ENCODE data around the gene MAEA.
"Not testable (repeated sequence)": the region's sequence is repeated elsewhere in the genome, so short reads cannot be mapped to it uniquely, and the experiment has no call there.

Gene MAEA

GRCh38 chr4:1331591-1332353 is 42.1 kb downstream of the MAEA start:
- no peak overlapping the region for H2AFZ ChIP-seq (ENCODE audit: low read length)
- H3K4me1 ChIP-seq (ENCODE audit: insufficient read depth, low read length, severe bottlenecking): no peaks in the 10 kb centered on the region
- peaks cover 9% of the 10 kb centered on the region for H3K36me3 ChIP-seq (ENCODE audit: insufficient read depth, low read length)
- no peaks in the 10 kb centered on the region for H3K9me2 ChIP-seq (ENCODE audit: low read depth, low read length)
- no peak for TF ChIP-seq CTCF (IDR thresholded peaks at IDR 0.05; ENCODE audit: low read length)
- TF ChIP-seq EZH2 (IDR thresholded peaks at IDR 0.05; ENCODE audit: borderline replicate concordance, low read length): no peak
- no peaks in the 10 kb centered on the region for H3K9me3 ChIP-seq (ENCODE audit: low read length)
- no peak overlapping the region for H3K4me2 ChIP-seq (ENCODE audit: low read length)
- no peak overlapping the region for H3K27ac ChIP-seq (ENCODE audit: low read depth, low read length, poor library complexity, severe bottlenecking)
- H3K9ac ChIP-seq (ENCODE audit: low read length): no peak overlapping the region
- no peaks in the 10 kb centered on the region for H3F3A ChIP-seq (ENCODE audit: insufficient read depth, low read length)
- no peaks in the 10 kb centered on the region for H3K79me2 ChIP-seq (ENCODE audit: insufficient read depth, low read length)
- H3K4me3 ChIP-seq (ENCODE audit: low read depth, low read length, poor library complexity, severe bottlenecking): no peak overlapping the region
- H3K27me3 ChIP-seq (ENCODE audit: insufficient read depth, low read length): no peaks in the 10 kb centered on the region
- no peaks in the 10 kb centered on the region for H4K20me1 ChIP-seq (ENCODE audit: insufficient read depth, low read length)

GRCh38 chr4:1332686-1333085 is 43.0 kb downstream of the MAEA start:
- Histone ChIP-seq H3K4me3 (ENCODE audit: low read depth, low read length, poor library complexity, severe bottlenecking) (no peak overlapping the region), H3K4me2 (ENCODE audit: low read length) (no peak overlapping the region), H3K9me3 (ENCODE audit: low read length) (no peaks in the 10 kb centered on the region), H3K9me2 (ENCODE audit: low read depth, low read length) (no peaks in the 10 kb centered on the region), H3F3A (ENCODE audit: insufficient read depth, low read length) (no peaks in the 10 kb centered on the region), H3K4me1 (ENCODE audit: insufficient read depth, low read length, severe bottlenecking) (no peaks in the 10 kb centered on the region), H3K27ac (ENCODE audit: low read depth, low read length, poor library complexity, severe bottlenecking) (no peak overlapping the region), H3K27me3 (ENCODE audit: insufficient read depth, low read length) (no peaks in the 10 kb centered on the region), H3K79me2 (ENCODE audit: insufficient read depth, low read length) (no peaks in the 10 kb centered on the region), H4K20me1 (ENCODE audit: insufficient read depth, low read length) (no peaks in the 10 kb centered on the region), H3K36me3 (ENCODE audit: insufficient read depth, low read length) (peaks cover 18% of the 10 kb centered on the region), H3K9ac (ENCODE audit: low read length) (no peak overlapping the region), H2AFZ (ENCODE audit: low read length) (no peak overlapping the region)
- TF ChIP-seq EZH2 (IDR thresholded peaks at IDR 0.05; ENCODE audit: borderline replicate concordance, low read length): no peak
- no peak for TF ChIP-seq CTCF (IDR thresholded peaks at IDR 0.05; ENCODE audit: low read length)

GRCh38 chr4:1333256-1333655 is 43.6 kb downstream of the MAEA start:
- Histone ChIP-seq H3K4me2 (ENCODE audit: low read length) (no peak overlapping the region), H3K36me3 (ENCODE audit: insufficient read depth, low read length) (peaks cover 23% of the 10 kb centered on the region)

GRCh38 chr4:1333851-1334578 is 44.3 kb downstream of the MAEA start:
- not testable (repeated sequence) for H3K9me3 ChIP-seq (ENCODE audit: low read length); H3K4me3 ChIP-seq (ENCODE audit: low read depth, low read length, poor library complexity, severe bottlenecking); H3K27ac ChIP-seq (ENCODE audit: low read depth, low read length, poor library complexity, severe bottlenecking); H3K4me2 ChIP-seq (ENCODE audit: low read length); H3K9ac ChIP-seq (ENCODE audit: low read length); H3K4me1 ChIP-seq (ENCODE audit: insufficient read depth, low read length, severe bottlenecking); H4K20me1 ChIP-seq (ENCODE audit: insufficient read depth, low read length); H3K79me2 ChIP-seq (ENCODE audit: insufficient read depth, low read length); H3F3A ChIP-seq (ENCODE audit: insufficient read depth, low read length); H3K27me3 ChIP-seq (ENCODE audit: insufficient read depth, low read length); H3K9me2 ChIP-seq (ENCODE audit: low read depth, low read length); H2AFZ ChIP-seq (ENCODE audit: low read length)
- peaks cover 31% of the 10 kb centered on the region for H3K36me3 ChIP-seq (ENCODE audit: insufficient read depth, low read length)

More at GRCh38 chr4:1333256-1333655, 43.6 kb downstream of the MAEA start:
- Histone ChIP-seq H3K4me1 (ENCODE audit: insufficient read depth, low read length, severe bottlenecking) (no peaks in the 10 kb centered on the region), H3K4me3 (ENCODE audit: low read depth, low read length, poor library complexity, severe bottlenecking) (no peak overlapping the region), H3K27me3 (ENCODE audit: insufficient read depth, low read length) (no peaks in the 10 kb centered on the region), H3K9me3 (ENCODE audit: low read length) (no peaks in the 10 kb centered on the region), H3F3A (ENCODE audit: insufficient read depth, low read length) (no peaks in the 10 kb centered on the region), H3K9me2 (ENCODE audit: low read depth, low read length) (no peaks in the 10 kb centered on the region), H3K27ac (ENCODE audit: low read depth, low read length, poor library complexity, severe bottlenecking) (no peak overlapping the region), H3K79me2 (ENCODE audit: insufficient read depth, low read length) (no peaks in the 10 kb centered on the region), H3K9ac (ENCODE audit: low read length) (no peak overlapping the region), H4K20me1 (ENCODE audit: insufficient read depth, low read length) (no peaks in the 10 kb centered on the region), H2AFZ (ENCODE audit: low read length) (no peak overlapping the region)
- no peak for TF ChIP-seq CTCF (IDR thresholded peaks at IDR 0.05; ENCODE audit: low read length)
- no peak for TF ChIP-seq EZH2 (IDR thresholded peaks at IDR 0.05; ENCODE audit: borderline replicate concordance, low read length)

Data from OCI-LY1 (cell line).